K562 (cell line): ENCODE measurements around the gene CRHR1. TPM values are rescaled to one million over a fixed set of nuclear protein-coding genes. Genes with fewer than 3 reads are reported as not detected.

ENCODE experiments used
- ATAC-seq: fragments of 200-7000 bp; cut with Tn5 transposase; 3 replicates; pipeline ENCODE4 v1.9.1; 2020; ENCODE audit warnings: moderate library complexity
- BruUV-seq: library from RNA; stranded (reverse); fragments of 400-500 nt; replicated peaks from 2 replicates; lab custom pipeline; 2021; lab: Mats Ljungman, UMichigan
- CTCF ChIA-PET: fragments of 300-600 bp; formaldehyde crosslinking; extraction: SDS; loops from one replicate; lab custom pipeline; 2021; ENCODE audit warnings: low intra/inter-chr PET ratio; lab: Yijun Ruan, JAX
- POLR2A ChIA-PET: fragments of 300-600, 350-650 bp; sonication (Branson Sonifier 250); formaldehyde crosslinking; extraction: SDS; loops from one replicate; lab custom pipeline; 2021; ENCODE audit warnings: antibody characterized with exemption, inconsistent platforms; lab: Yijun Ruan, JAX
- DNase-seq, 4 experiments: peaks; one replicate each; pipeline versions ENCODE4 v3.0.0 to v3.0.0-alpha.2; 2011 to 2018; ENCODE audit warnings: low spot score in 3 of 4, mixed read lengths in 3 of 4; ENCODE audit errors: extremely low read depth in 1 of 4
- FAIRE-seq: peaks from 2 replicates; lab custom pipeline; 2011; peaks lifted over from hg19 to GRCh38; lab: Jason Lieb, UNC
- H2AFZ ChIP-seq: 2 replicates; pipeline ENCODE4 v1.6.0; 2011; ENCODE audit warnings: low read depth, low read length, control low read depth, inconsistent platforms
- H3K27ac ChIP-seq: fragments of 200-600 bp; 3 replicates; pipeline ENCODE4 v1.8.0; 2011; ENCODE audit warnings: low read depth, mild to moderate bottlenecking, control low read depth, inconsistent platforms, low read length, moderate library complexity, mixed read lengths; ENCODE audit errors: extremely low read depth
- H3K27me3 ChIP-seq, 2 experiments: fragments of 300-600 bp in 1 of 2; 2 replicates in 1 of 2; 3 replicates in 1 of 2; pipeline versions ENCODE4 v1.6.0 to v1.8.0; 2011; ENCODE audit warnings: inconsistent platforms in 2 of 2, low read length in 2 of 2, mild to moderate bottlenecking in 1 of 2, mixed read lengths in 1 of 2, moderate library complexity in 1 of 2; ENCODE audit not compliant: control insufficient read depth in 2 of 2, insufficient read depth in 2 of 2
- H3K36me3 ChIP-seq: fragments of 300-600 bp; 3 replicates; pipeline ENCODE4 v1.8.0; 2011; ENCODE audit warnings: mild to moderate bottlenecking, low read length, inconsistent platforms; ENCODE audit not compliant: control insufficient read depth, insufficient read depth
- H3K4me1 ChIP-seq, 2 experiments: fragments of 200-600 bp in 1 of 2; replicated peaks in 1 of 2; 2 replicates in 1 of 2; 3 replicates in 1 of 2; pipeline versions ENCODE4 v1.5.1 to v1.8.0; 2011; ENCODE audit warnings: inconsistent platforms in 2 of 2, low read length in 2 of 2, mild to moderate bottlenecking in 1 of 2, mixed read lengths in 1 of 2, moderate library complexity in 1 of 2; ENCODE audit not compliant: control insufficient read depth in 2 of 2, insufficient read depth in 2 of 2
- H3K4me2 ChIP-seq: 2 replicates; pipeline ENCODE4 v1.6.1; 2011; ENCODE audit warnings: low read length, control low read depth, inconsistent platforms, mixed read lengths; ENCODE audit not compliant: insufficient read depth
- H3K4me3 ChIP-seq: fragments of 200-600 bp; sonication (generic), shearing (Covaris generic); 2 replicates; pipeline ENCODE4 v1.5.1; 2016; ENCODE audit warnings: control low read depth, inconsistent platforms
- H3K79me2 ChIP-seq: fragments of 200-600 bp; 3 replicates; pipeline ENCODE4 v1.8.0; 2011; ENCODE audit warnings: low read length, inconsistent platforms; ENCODE audit not compliant: control insufficient read depth, insufficient read depth
- H3K9ac ChIP-seq, 2 experiments: 2 replicates each; pipeline versions ENCODE4 v1.6.0 to v1.6.1; 2011; ENCODE audit warnings: low read depth in 2 of 2, low read length in 2 of 2, control low read depth in 1 of 2, inconsistent platforms in 1 of 2, mild to moderate bottlenecking in 1 of 2, mixed read lengths in 1 of 2; ENCODE audit not compliant: insufficient read depth in 1 of 2
- H3K9me1 ChIP-seq: one replicate; pipeline ENCODE4 v1.6.0; 2011; ENCODE audit warnings: inconsistent platforms, mild to moderate bottlenecking, low read length, moderate library complexity; ENCODE audit not compliant: control insufficient read depth, insufficient read depth
- H3K9me3 ChIP-seq: replicated peaks from 2 replicates; pipeline ENCODE4 v1.5.1; 2011; ENCODE audit warnings: low read depth, low read length, inconsistent platforms; ENCODE audit not compliant: control insufficient read depth, insufficient read depth
- H4K20me1 ChIP-seq: replicated peaks from 2 replicates; pipeline ENCODE4 v1.6.1; 2011; ENCODE audit warnings: low read length, inconsistent platforms, mixed read lengths; ENCODE audit not compliant: control insufficient read depth, insufficient read depth
- DACH1 ChIP-seq: fragments of 450-650 bp; IDR thresholded peaks from 2 replicates; pipeline ENCODE4 v1.6.1; 2018; ENCODE audit not compliant: partially characterized antibody
- ETS2 ChIP-seq: IDR thresholded peaks from 2 replicates; pipeline ENCODE4 v1.6.1; 2016; ENCODE audit warnings: borderline replicate concordance, missing genetic modification characterization, mild to moderate bottlenecking, moderate library complexity, missing compliant biosample characterization; ENCODE audit not compliant: poor library complexity, severe bottlenecking
- HOXB6 ChIP-seq: fragments of 250-450 bp; sonication (Bioruptor Pico); IDR thresholded peaks from 2 replicates; pipeline ENCODE4 v1.5.1; 2022; ENCODE audit warnings: mild to moderate bottlenecking, borderline replicate concordance
- JUN ChIP-seq, 2 experiments: sonication (generic) in 1 of 2; formaldehyde crosslinking in 1 of 2; IDR thresholded peaks; 2 replicates each; pipeline versions ENCODE4 v1.6.1 to v1.8.0; 2012 to 2022; ENCODE audit warnings: borderline replicate concordance in 2 of 2, mild to moderate bottlenecking in 2 of 2, improper control_type of control experiment in 1 of 2, low read depth in 1 of 2, low read length in 1 of 2, missing genetic modification reagents in 1 of 2
- KDM4B ChIP-seq, 2 experiments: fragments of 450-650 bp in 1 of 2; sonication (generic) in 1 of 2; IDR thresholded peaks; 2 replicates each; pipeline ENCODE4 v1.6.1; 2016 to 2017; ENCODE audit warnings: borderline replicate concordance in 2 of 2, antibody characterized with exemption in 1 of 2, low read depth in 1 of 2, mild to moderate bottlenecking in 1 of 2
- MAFF ChIP-seq: IDR thresholded peaks from 2 replicates; pipeline ENCODE4 v1.6.1; 2012; ENCODE audit warnings: low read length, improper control_type of control experiment
- MEF2A ChIP-seq: IDR thresholded peaks from 2 replicates; pipeline ENCODE4 v1.6.1; 2011; ENCODE audit warnings: low read depth, mild to moderate bottlenecking, low read length, moderate library complexity; ENCODE audit not compliant: control insufficient read depth
- NCOA4 ChIP-seq: fragments of 450-650 bp; IDR thresholded peaks from 2 replicates; pipeline ENCODE4 v1.6.1; 2018; ENCODE audit warnings: mild to moderate bottlenecking; ENCODE audit not compliant: partially characterized antibody
- NR3C1 ChIP-seq: sonication (generic); formaldehyde crosslinking; IDR thresholded peaks from 2 replicates; pipeline ENCODE4 v1.8.1; 2022; ENCODE audit warnings: missing genetic modification reagents
- POU5F1 ChIP-seq: fragments of 150-350 bp; IDR thresholded peaks from 2 replicates; pipeline ENCODE4 v1.6.1; 2014; ENCODE audit warnings: borderline replicate concordance, low read length, low read depth, mild to moderate bottlenecking; ENCODE audit not compliant: partially characterized antibody
- PTBP1 ChIP-seq: fragments of 200-400 bp; formaldehyde crosslinking; IDR thresholded peaks from 2 replicates; pipeline ENCODE4 v1.6.1; 2017; ENCODE audit warnings: low read depth, low read length
- ZBTB8A ChIP-seq: fragments of 450-650 bp; IDR thresholded peaks from 2 replicates; pipeline ENCODE4 v1.6.1; 2018; ENCODE audit warnings: mild to moderate bottlenecking, moderate library complexity; ENCODE audit not compliant: partially characterized antibody
- ZNF3 ChIP-seq: fragments of 250-450 bp; sonication (Bioruptor Pico); IDR thresholded peaks from 2 replicates; pipeline ENCODE4 v1.5.0; 2021; ENCODE audit warnings: mild to moderate bottlenecking, moderate library complexity
- ZNF589 ChIP-seq: fragments of 200-800 bp; sonication (Bioruptor generic); IDR thresholded peaks from 2 replicates; pipeline ENCODE4 v1.6.1; 2016; ENCODE audit warnings: low read depth, missing genetic modification characterization, missing compliant biosample characterization
- ZNF668 ChIP-seq: fragments of 250-450 bp; sonication (Bioruptor Pico); IDR thresholded peaks from 2 replicates; pipeline ENCODE4 v1.8.0; 2022; ENCODE audit warnings: mild to moderate bottlenecking, inconsistent platforms
- ZNF707 ChIP-seq: fragments of 250-450 bp; sonication (Bioruptor Pico); conservative IDR thresholded peaks from 2 replicates; pipeline ENCODE4 v1.8.0; 2022; ENCODE audit warnings: inconsistent platforms, mild to moderate bottlenecking, moderate library complexity
- WGBS: fragments of 100-300 bp; shearing (Covaris generic); methylation state at CpG from one replicate; pipeline ENCODE4 v1.1.6; 2016; ENCODE audit warnings: low coverage, mixed read lengths; ENCODE audit not compliant: insufficient coverage; ENCODE audit errors: missing lambda C conversion rate; 5-methylcytosine and 5-hydroxymethylcytosine counted together
- in situ Hi-C: fragments of 300-500 bp; cut with MboI; formaldehyde crosslinking; loops from 4 replicates; pipeline ENCODE4 v1.15.0; 2018; ENCODE audit warnings: inconsistent platforms, mixed read lengths
- intact Hi-C: fragments of 100-400 bp; cut with micrococcal nuclease; formaldehyde crosslinking; loops from 2 replicates; pipeline ENCODE4 v1.14.2; 2022
- polyA plus RNA-seq, 8 experiments: library from polyadenylated mRNA; depleted of rRNA in 4 of 8; stranded (reverse) in 5 of 8; unstranded in 3 of 8; fragments of >200 nt; fragmentation: Nextera tagmentation in 2 of 8; fragmentation: Illumina TruSeq in 1 of 8; extraction: Ambion mirVana in 2 of 8; extraction: Trizol in 1 of 8; gene quantifications; 2 replicates each; pipeline versions ENCODE4 v1.2.1 to v1.2.3, GENCODE V29; 2011 to 2014; ENCODE audit warnings: inconsistent platforms in 1 of 8, missing spikeins in 1 of 8
- total RNA-seq, 7 experiments: library from RNA; depleted of rRNA in 6 of 7; stranded (reverse); fragments of >200 nt in 6 of 7; fragmentation: Illumina TruSeq in 2 of 7; extraction: Trizol in 2 of 7; gene quantifications; 2 replicates each; pipeline versions ENCODE4 v1.2.1 to v1.2.3, GENCODE V29; 2011 to 2021; ENCODE audit warnings: low replicate concordance in 1 of 7
- TF ChIP-seq, protein P1 (sequence below): fragments of 450-650 bp; formaldehyde crosslinking; conservative IDR thresholded peaks from 2 replicates; pipeline ENCODE4 v1.4.0; 2022; ENCODE audit warnings: mild to moderate bottlenecking, missing genetic modification characterization

The CRHR1 gene
- total and polyA plus RNA-seq, 9 of the 15 experiments (the other 6 are each of a cell fraction or from before 2014, with no cell fraction given) = 0.05 TPM; not detected in 8

DNA sequence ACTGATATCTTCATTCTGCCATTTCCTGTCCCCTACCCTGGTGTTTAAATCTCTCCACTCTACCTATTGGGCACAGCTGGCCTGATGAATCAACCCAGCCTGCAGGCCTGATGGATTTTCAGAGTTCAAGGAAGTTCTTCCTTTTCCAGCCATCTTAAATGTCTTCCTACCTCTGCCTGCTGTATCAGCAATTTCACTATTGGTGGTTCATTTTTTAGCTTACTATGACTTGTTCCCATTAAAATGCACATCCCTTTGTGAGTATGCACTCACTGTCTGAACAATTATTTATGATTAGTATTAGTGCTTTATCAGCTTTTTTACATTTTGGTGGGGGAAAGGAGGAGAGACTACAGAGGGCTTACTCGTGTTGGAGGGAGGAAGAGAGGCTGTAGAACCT is 48.6 kb upstream of the CRHR1 start (continued):
- TF ChIP-seq JUN (IDR thresholded peaks at IDR 0.05; ENCODE audit: borderline replicate concordance, low read depth, low read length) = no peak
- TF ChIP-seq JUN (CRISPR knock-in tag; IDR thresholded peaks at IDR 0.05; ENCODE audit: borderline replicate concordance) = no peak
- no peak for TF ChIP-seq PTBP1
- no peak for TF ChIP-seq ETS2 (tag)
- no peak for TF ChIP-seq KDM4B (IDR thresholded peaks at IDR 0.05; ENCODE audit: borderline replicate concordance in 2 of 2, low read depth in 1 of 2)

DNA sequence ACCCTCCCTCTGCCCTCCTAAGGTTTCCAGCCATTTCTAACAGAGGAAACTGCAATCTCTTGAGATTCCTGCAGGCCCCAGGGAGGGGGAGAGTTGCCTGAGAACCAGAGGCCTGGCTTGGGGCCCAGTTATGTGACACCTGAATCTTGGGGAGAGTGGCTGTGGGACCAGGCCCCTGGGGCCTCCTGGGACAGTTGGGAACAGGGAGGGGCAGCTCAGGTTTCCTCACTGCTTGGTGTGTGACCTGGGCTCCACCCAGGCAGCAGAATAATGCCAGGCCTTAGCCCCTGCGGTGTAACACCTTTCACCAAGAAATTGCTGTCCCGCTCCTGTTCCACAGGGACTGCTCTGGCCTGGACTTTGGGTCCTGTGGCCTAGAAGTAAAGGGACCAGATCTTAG is 44.3 kb upstream of the CRHR1 start:
- TF ChIP-seq ZNF668 (no peak), MEF2A (no peak), POU5F1 (no peak), NR3C1 (no peak), HOXB6 (CRISPR knock-in tag) (no peak), NCOA4 (no peak), ZNF707 (CRISPR knock-in tag) (no peak), ZNF589 (CRISPR knock-in tag) (no peak), ZBTB8A (no peak), MAFF (no peak), DACH1 (no peak), ZNF3 (no peak)
- TF ChIP-seq, protein P1, sequence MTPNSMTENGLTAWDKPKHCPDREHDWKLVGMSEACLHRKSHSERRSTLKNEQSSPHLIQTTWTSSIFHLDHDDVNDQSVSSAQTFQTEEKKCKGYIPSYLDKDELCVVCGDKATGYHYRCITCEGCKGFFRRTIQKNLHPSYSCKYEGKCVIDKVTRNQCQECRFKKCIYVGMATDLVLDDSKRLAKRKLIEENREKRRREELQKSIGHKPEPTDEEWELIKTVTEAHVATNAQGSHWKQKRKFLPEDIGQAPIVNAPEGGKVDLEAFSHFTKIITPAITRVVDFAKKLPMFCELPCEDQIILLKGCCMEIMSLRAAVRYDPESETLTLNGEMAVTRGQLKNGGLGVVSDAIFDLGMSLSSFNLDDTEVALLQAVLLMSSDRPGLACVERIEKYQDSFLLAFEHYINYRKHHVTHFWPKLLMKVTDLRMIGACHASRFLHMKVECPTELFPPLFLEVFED = no peak
- H3K9me1 ChIP-seq = peaks cover 3% of the 10 kb centered on the region
- H3K4me2 ChIP-seq = no peak overlapping the region
- no peaks in the 10 kb centered on the region for H3K36me3 ChIP-seq
- in situ Hi-C loops = no loop called here
- WGBS = 58% methylated on average over 2 of the region's 2 CpGs
- no peak overlapping the region for H2AFZ ChIP-seq
- no peak for ATAC-seq
- DNase-seq = no peak
- no peaks in the 10 kb centered on the region for H3K4me1 ChIP-seq
- H4K20me1 ChIP-seq = no peaks in the 10 kb centered on the region
- intact Hi-C loops = no loop called here
- no peaks in the 10 kb centered on the region for H3K79me2 ChIP-seq
- POLR2A ChIA-PET = no interaction called here
- H3K4me3 ChIP-seq = no peak overlapping the region
- no peak overlapping the region for H3K27ac ChIP-seq
- no peak overlapping the region for H3K9ac ChIP-seq
- H3K9me3 ChIP-seq = no peaks in the 10 kb centered on the region
- CTCF ChIA-PET = no interaction called here
- peaks cover 0 to 20% of the 10 kb centered on the region in 2 experiments; a peak in 3 of 5 replicates for H3K27me3 ChIP-seq
- FAIRE-seq = no peak
- no TSS peak for BruUV-seq
